Activated T-cell treated with anti-CD3 and anti-CD28 coated beads, Interleukin-2, amount 50 U/mL, for 1 hour (primary cell): ENCODE data around the gene NKIRAS1.
"Not testable (repeated sequence)": the region's sequence is repeated elsewhere in the genome, so short reads cannot be mapped to it uniquely, and the experiment has no call there.

ENCODE experiments used
- DNase-seq: peaks from one replicate; pipeline ENCODE4 v3.0.0-alpha.2; 2020

The NKIRAS1 gene

GRCh38 chr3:23867400-23867799, 49.4 kb downstream of the NKIRAS1 start:
- DNase-seq: no peak

GRCh38 chr3:23865595-23866396, 51.0 kb downstream of the NKIRAS1 start:
- DNase-seq: no peak

GRCh38 chr3:23864931-23865330, 51.9 kb downstream of the NKIRAS1 start:
- DNase-seq: no peak

- no peak for DNase-seq
Observed at GRCh38 chr3:23863060-23863459, 53.7 kb downstream of the NKIRAS1 start.

DNA sequence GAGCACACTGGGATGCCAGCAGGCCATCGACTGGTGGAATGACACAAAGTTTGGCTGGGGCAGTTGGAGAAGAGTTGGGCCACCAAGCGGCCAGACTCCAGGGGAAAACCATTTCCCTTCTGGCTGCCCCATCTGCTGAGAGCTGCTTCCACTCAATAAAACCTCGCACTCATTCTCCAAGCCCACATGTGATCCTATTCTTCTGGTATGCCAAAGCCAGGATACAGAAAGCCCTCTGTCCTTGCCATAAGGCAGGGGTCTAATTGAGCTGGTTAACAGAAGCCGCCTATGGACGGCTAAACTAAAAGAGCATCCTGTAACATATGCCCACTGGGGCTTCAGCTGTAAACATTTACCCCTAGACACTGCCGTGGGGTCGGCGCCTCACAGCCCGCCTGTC, 55.1 kb downstream of the NKIRAS1 start:
- DNase-seq: no peak

DNA sequence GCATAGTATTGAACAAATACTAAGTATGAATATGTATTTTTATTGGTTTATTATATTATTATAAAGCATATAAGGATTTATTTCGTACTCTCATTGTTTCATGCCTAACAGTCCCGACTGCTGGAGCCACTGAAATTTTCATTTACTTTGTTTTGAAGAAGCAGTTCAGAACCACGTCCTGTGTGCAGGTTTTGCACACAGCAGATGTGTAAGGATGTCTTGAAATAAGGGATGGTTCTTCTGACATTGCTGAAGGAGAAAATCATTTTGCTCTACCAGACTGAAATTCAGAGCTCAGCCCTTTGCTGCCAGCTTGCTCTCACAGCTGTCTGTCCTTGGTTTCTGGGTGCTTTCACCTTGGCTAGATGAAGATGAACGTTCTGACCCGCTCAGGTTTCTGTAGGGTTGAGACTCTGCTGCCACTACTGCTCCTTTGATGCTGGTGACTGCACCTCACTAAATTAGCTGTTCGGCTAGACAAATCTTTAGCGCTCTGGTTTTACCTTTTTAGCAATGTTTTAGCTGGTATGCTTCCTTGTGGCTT, 56.9 kb downstream of the NKIRAS1 start:
- no peak for DNase-seq

GRCh38 chr3:23859012-23859743, 57.6 kb downstream of the NKIRAS1 start:
- no peak for DNase-seq

DNA sequence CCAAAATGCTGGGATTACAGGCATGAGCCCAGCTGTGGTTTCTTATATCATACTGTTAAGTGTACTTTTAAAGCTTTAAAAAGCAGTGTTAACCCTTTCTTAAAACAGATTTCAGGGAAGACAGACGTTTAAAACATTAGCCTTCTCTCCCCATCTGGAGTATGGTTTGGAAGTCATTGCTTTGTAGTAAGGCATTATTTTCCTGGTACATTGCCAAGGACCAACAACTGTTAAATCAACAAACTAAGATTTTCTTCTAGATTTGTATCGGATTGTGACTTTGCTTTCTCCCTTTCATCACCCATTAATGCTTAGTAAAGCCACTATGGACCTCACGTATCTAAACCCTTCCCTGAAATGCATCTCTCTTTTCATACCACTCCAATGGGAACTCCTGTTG, 60.5 kb downstream of the NKIRAS1 start:
- DNase-seq: no peak

DNA sequence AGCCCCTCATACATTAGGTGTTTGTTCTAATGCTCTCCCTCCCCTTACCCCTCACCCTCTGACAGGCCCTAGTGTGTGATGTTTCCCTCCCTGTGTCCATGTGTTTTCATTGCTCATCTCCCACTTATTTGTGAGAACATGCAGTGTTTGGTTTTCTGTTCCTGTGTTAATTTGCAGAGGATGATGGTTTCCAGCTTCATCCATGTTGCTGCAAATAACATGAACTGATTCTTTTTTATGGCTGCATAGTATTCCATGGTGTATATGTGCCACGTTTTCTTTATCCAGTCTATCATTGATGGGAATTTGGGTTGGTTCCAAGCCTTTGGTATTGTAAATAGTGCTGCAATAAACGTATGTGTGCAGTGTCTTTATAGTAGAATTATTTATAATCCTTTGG, 67.3 kb downstream of the NKIRAS1 start:
- not testable (repeated sequence) for DNase-seq

DNA sequence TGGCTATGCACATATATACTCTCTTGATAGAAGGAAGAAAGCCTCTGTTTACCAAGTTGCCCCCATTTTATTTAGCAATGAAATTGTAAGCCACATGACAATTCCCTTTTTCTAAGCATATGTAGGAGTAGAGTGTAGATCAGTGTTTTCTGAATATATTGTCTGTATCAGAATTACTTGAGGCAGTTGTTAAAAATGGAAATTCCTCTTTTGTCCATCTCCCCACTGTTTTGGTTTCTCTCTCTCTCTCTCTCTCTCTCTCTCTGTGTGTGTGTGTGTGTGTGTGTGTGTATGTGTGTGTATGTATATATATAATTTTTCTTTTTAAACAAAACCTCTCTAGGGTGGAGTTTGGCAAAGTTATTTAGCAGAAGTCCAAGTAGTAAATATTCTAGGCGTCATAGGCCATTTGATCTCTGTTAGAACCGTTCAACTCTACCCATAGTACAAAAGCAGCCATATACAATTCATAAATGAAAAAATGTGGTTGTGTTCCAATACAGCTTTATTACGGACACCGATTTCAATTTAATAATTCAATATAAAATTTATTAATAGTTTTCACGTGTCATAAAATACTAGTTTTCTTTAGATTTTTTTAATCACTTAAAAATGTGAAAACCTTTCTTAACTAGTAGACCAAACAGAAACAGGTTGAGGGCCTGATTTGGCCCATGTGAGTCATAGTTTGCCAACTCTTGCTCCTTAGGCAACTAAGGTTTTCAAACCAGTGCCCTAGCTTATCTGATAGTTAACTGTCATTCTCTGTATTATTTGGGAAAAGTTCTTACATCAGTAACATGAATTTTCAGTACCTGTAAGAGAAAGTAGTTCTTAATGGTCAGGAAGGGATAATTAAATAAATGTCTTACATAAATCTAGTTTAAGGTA, 71.2 kb downstream of the NKIRAS1 start:
- no peak for DNase-seq

- DNase-seq: no peak
Observed at GRCh38 chr3:23843869-23844268, 72.9 kb downstream of the NKIRAS1 start.
